HG02623 (cell line): Measurements from ENCODE around the gene PCDH17.

Experiments
- ATAC-seq: cut with Tn5 transposase; IDR thresholded peaks from one replicate; pipeline ENCODE4 v1.9.1; 2021; ENCODE audit warnings: moderate library complexity; ENCODE audit not compliant: unreplicated experiment

Gene PCDH17

GRCh38 chr13:57635541-57636085 is 4.1 kb downstream of the PCDH17 start:
- ATAC-seq: no peak

GRCh38 chr13:57636816-57637215 is 5.3 kb downstream of the PCDH17 start:
- no peak for ATAC-seq

DNA sequence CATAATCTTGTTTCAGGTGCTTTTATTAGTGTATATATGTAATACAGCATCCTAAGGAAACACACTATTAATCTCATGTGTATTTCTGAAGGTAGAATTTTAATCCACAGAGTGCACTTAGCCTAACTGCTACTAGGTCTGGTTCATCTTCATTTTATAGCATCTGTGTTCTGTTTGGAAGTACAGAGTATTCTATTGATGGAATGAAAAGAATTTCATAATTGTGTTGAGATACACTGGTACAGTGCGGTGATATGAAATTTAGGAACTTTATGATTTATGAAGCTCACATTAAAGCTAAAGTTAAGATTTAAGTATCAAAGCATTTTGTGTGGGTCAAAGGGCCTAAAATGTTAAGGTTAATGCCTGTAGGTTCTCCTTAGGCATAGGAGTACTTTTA is 6.0 kb downstream of the PCDH17 start:
- no peak for ATAC-seq

- no peak for ATAC-seq
These were observed 6.8 kb downstream of the PCDH17 start for GRCh38 chr13:57638186-57638890.

DNA sequence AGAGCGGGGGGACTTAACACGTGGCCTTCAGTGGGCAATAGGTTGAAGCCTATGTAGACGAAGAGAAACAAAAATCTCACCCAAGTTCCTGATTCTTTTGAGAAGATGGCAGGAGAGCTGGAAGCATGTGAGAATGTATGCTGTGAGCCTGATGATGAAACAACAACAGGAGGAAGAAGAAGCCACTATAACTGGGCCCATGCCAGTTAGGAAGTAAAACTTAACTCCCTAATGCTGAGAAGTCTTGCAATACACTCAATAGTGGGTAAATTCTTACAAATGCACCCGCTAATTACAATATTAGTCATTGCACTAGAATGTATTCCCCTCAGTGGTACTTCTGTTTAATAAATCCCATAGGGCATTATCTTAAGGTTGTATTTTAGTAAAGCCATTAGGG is 9.1 kb downstream of the PCDH17 start:
- ATAC-seq: no peak

- no peak for ATAC-seq
These were observed 9.5 kb downstream of the PCDH17 start for GRCh38 chr13:57641051-57641450.

GRCh38 chr13:57644106-57644505 is 12.6 kb downstream of the PCDH17 start:
- ATAC-seq: no peak

DNA sequence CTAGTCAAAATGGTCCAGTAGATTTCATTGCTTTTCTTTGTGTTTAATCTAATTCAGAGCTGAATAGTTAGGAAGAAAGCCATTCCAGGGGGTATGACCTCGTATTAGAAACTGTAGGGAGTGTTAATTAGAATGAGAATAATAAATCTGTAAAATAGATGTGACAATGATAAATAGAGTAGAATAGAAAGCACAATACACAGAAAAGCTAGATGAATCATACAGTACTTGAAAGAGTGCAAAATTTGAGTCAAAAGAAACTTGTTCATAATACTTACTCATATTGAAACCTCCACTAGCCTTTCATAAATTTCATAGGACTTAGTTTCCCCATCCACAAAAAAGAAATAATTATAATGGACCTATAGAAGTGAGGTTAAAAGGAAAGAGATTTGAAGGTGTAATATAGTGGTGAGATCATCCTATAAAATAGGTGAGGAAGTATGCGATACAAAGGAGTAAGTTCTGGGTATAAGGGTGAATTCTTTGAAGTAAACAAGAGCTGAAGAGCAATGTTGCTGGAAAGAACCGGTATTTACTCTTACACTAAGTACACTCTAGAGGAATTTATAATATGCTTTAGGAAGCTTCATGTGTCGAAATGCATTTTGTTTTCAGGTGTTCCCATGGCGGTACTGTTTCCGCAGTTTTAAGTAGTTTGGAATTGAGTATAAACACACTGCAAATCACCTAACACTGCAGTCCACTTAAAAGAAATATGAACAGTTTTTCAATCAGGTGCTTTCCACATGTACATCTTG is 21.9 kb downstream of the PCDH17 start:
- ATAC-seq: no peak

- ATAC-seq: no peak
These were observed 33.9 kb downstream of the PCDH17 start for GRCh38 chr13:57665481-57665880.

DNA sequence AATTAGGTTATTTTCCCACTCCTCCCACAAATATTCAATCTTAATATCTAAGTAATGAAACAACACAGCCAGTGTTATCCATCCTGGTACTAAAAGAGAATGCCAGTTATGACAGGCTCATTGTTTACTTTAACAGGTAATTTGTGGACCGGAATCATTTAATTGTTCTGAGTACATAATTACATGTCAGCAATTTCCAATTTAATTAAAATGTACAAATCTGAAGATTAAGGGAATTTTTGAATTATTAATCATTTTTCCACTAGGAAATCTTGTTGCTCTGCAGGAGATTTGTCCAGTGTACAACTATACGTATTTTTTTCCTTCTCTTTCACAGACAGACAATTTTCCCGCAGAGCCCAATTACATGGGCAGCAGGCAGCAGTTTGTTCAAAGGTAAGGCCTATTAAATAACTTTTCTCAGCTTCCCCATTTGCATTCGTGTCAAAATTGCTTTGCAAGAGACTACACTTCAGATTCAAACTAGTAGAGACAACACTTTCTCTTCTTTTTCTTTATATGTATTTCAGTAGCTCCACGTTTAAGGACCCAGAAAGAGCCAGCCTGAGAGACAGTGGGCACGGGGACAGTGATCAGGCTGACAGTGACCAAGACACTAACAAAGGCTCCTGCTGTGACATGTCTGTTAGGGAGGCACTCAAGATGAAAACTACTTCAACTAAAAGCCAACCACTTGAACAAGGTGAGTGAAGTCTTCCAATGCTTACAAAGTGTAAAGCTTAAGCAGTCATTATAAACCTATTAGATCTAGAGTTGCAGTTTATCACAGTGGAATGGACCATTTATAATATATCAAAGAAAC is 34.8 kb downstream of the PCDH17 start:
- no peak for ATAC-seq

GRCh38 chr13:57672168-57672567 is 40.6 kb downstream of the PCDH17 start:
- no peak for ATAC-seq

- ATAC-seq: no peak
These were observed 41.7 kb downstream of the PCDH17 start for GRCh38 chr13:57673197-57673596.

GRCh38 chr13:57675526-57675925 is 44.0 kb downstream of the PCDH17 start:
- ATAC-seq: no peak

GRCh38 chr13:57680609-57681008 is 49.1 kb downstream of the PCDH17 start:
- no peak for ATAC-seq

- ATAC-seq: no peak
These were observed 50.7 kb downstream of the PCDH17 start for GRCh38 chr13:57682128-57682716.

DNA sequence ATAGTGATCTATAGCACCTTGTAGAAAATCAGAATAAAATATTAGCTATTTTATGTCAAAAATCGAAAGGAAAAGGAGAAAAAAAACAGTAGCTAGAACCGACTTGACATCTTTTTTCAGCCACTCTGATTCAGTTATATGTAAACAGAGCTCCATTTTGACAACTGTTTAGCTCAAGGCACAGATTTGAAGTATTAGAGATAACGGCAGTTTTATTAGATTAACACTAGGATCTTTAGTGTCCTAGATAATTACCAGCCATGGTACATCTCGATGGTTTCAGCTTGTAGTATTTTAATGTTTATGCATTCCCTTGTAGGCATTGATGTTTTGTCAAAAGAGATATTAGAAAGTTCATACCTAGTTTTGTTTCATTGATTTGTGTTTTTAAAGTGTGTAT is 67.3 kb downstream of the PCDH17 start:
- ATAC-seq: no peak

GRCh38 chr13:57704031-57704430 is 72.5 kb downstream of the PCDH17 start:
- ATAC-seq: no peak

DNA sequence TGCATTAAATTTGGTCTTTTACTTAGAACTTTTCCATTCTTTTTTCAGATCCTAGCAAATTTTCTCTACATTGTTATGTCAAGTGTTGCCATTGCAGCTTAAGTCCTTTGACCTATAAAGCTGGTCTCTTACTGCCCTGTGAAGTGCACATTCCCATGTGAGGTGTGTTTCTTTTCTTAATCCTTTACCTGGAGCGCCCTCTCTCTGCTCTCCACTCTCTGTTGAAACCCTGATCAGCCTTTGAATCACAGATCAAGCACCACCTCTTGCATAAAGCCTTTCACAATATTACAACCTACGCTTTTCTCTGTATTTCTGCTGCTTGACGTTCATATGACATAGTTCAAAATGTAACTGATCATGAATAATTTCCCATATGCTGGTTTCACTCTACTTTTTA is 84.8 kb downstream of the PCDH17 start:
- ATAC-seq: no peak

- ATAC-seq: no peak
These were observed 93.1 kb downstream of the PCDH17 start for GRCh38 chr13:57724486-57725272.

DNA sequence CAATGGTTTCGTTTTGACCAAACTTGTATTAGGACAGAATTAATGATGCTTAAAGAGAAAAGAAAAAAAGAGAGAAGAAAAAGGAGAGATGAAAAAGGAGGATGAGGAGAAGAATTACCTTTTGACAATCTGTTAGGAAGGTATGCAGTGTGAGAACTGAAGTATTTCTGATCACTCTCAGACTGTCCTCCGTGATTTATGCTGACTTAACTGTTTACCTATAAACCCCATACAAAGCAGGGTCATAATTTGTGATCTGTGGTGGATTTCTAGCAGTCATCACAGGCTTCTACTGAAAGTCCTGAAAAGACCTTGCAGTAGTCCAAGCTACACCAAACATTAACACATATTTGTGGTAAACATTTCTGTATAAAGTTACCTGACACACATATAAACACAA is 93.9 kb downstream of the PCDH17 start:
- no peak for ATAC-seq
